Duodenal mucosa (tissue), 2 donors: ENCODE results near the gene DLGAP4.

Source experiments
- H3K27ac ChIP-seq: one replicate; pipeline ENCODE4 v1.7.0; 2013; ENCODE audit warnings: low read depth, low read length
- H3K27me3 ChIP-seq, 2 donors: one replicate each; pipeline ENCODE4 v1.7.0; 2013; ENCODE audit warnings: low read length in 2 of 2, control low read depth in 1 of 2; ENCODE audit not compliant: insufficient read depth in 2 of 2, control insufficient read depth in 1 of 2
- H3K36me3 ChIP-seq, 2 donors: one replicate each; pipeline ENCODE4 v1.7.0; 2013; ENCODE audit warnings: low read length in 2 of 2, control low read depth in 1 of 2; ENCODE audit not compliant: insufficient read depth in 2 of 2, control insufficient read depth in 1 of 2
- H3K4me1 ChIP-seq, 2 donors: one replicate each; pipeline ENCODE4 v1.7.0; 2013; ENCODE audit warnings: low read length in 2 of 2, control low read depth in 1 of 2; ENCODE audit not compliant: insufficient read depth in 2 of 2, control insufficient read depth in 1 of 2
- H3K4me3 ChIP-seq, 2 donors: one replicate each; pipeline ENCODE4 v1.7.0; 2013; ENCODE audit warnings: low read length in 2 of 2, low read depth in 1 of 2
- H3K9ac ChIP-seq, 2 donors: one replicate each; pipeline ENCODE4 v1.7.0; 2013; ENCODE audit warnings: low read length in 2 of 2, low read depth in 1 of 2
- H3K9me3 ChIP-seq, 2 donors: one replicate each; pipeline ENCODE4 v1.7.0; 2013; ENCODE audit warnings: low read length in 2 of 2, control low read depth in 1 of 2; ENCODE audit not compliant: control insufficient read depth in 1 of 2

Gene DLGAP4, protein sequence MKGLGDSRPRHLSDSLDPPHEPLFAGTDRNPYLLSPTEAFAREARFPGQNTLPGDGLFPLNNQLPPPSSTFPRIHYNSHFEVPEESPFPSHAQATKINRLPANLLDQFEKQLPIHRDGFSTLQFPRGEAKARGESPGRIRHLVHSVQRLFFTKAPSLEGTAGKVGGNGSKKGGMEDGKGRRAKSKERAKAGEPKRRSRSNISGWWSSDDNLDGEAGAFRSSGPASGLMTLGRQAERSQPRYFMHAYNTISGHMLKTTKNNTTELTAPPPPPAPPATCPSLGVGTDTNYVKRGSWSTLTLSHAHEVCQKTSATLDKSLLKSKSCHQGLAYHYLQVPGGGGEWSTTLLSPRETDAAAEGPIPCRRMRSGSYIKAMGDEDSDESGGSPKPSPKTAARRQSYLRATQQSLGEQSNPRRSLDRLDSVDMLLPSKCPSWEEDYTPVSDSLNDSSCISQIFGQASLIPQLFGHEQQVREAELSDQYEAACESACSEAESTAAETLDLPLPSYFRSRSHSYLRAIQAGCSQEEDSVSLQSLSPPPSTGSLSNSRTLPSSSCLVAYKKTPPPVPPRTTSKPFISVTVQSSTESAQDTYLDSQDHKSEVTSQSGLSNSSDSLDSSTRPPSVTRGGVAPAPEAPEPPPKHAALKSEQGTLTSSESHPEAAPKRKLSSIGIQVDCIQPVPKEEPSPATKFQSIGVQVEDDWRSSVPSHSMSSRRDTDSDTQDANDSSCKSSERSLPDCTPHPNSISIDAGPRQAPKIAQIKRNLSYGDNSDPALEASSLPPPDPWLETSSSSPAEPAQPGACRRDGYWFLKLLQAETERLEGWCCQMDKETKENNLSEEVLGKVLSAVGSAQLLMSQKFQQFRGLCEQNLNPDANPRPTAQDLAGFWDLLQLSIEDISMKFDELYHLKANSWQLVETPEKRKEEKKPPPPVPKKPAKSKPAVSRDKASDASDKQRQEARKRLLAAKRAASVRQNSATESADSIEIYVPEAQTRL

DNA sequence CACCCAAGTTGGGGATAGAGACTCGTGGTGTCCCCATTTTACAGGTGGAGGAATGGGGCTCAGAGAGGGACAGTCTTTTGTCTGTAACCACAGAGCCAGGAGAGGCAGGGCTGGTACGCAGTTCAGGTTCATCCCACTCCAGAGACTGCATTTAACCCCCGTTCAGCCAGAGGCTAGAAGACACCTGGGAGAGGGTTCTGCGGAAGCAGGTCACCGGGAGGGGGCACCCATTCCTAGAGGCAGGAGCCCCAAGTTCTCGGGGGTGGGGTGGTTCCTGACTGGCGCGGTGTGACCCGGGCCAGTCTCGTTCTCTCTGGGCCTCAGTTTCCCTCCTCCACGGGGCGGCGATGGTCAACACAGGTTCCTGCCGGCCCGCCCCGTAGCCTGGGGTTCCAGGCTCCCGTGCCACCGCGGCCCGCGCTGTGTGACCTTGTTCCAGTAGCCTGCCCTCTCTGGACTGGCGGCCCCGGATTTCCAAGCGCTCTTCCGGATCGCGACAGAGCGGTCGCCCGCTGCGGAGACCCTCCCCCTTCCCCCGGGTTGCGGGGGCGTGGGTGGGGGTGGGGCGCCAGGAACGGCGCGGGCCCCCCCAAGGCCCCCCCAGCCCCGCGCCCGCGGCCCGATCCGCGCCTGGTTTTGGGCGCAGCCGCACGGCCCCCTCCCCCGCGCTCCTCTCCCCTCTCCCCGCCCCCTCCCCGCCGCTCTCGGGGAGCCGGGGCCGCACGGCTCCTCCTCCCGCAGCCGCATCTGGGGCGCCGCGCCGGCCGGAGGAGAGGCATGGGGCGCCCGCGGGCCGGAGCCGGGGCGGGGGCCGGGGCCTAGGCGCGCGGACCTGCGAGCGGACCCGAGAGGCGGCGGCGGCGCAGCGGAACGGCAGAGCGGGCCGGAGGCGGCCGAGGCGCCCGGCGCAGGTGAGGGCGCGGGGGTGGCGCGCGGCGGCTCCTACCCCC is at the start of gene DLGAP4:
TSS of gene DLGAP4 (plus strand) at position 738 of the 950 bp plus-strand sequence. CDS start 125,379 bp downstream, outside the sequence.
- no peak within 1 kb of the TSS for H3K9ac ChIP-seq
- H3K27me3 ChIP-seq: peaks cover 68 to 72% of the 10 kb centered on the region in 2 donors
- H3K9me3 ChIP-seq: no peaks in the 10 kb centered on the region
- H3K4me1 ChIP-seq: no peaks in the 10 kb centered on the region
- no peak within 1 kb of the TSS for H3K4me3 ChIP-seq
- H3K36me3 ChIP-seq: no peaks in the 10 kb centered on the region
- no peak within 1 kb of the TSS for H3K27ac ChIP-seq

DNA sequence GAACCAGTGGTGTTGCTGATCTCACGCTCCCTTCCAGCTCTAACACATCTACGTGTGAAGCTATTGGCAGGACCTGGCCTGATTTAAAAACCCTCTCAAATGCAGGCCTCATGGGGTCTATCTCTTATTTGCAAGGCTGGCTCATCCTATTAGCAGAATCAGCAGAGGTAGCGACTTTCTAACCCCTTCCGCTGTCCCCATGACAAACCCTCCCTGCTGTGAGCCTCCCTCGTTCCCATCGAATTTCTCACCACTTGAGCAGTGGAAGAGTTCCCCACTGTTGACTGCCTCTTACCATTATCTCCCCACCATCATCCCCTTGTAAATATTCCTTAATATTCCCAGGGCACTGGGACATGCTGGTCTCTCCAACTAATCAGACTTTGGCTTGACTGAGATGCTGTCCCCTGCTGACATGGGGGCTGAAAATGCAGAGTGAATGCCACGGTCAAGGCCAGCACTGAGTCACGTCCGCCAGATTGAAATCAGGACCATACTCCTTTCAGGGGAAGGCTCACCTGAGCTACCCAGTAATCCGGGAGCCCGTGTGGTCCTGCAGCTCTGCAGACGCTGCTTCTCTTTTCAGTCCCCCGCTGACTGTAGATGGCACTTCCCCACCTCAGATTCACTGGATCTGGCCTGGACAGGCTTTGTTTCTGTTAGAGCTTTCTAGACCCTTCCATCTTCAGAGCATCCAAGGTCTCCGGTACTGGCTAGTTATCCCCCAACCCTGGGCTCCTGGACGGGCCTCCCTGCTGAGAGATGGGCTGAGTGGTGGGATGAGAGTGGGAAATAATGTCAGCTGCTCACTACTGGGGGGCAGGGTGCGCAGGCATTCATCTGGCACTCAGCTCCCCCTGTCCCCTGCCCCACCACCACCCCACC is 46.7 kb upstream of the DLGAP4 start:
- H3K4me3 ChIP-seq: no peak overlapping the region
- H3K27me3 ChIP-seq: no peaks in the 10 kb centered on the region
- no peak overlapping the region for H3K27ac ChIP-seq
- peaks cover 14 to 29% of the 10 kb centered on the region in 2 donors for H3K36me3 ChIP-seq
- H3K9ac ChIP-seq: no peak overlapping the region
- H3K9me3 ChIP-seq: no peaks in the 10 kb centered on the region
- H3K4me1 ChIP-seq: no peaks in the 10 kb centered on the region

DNA sequence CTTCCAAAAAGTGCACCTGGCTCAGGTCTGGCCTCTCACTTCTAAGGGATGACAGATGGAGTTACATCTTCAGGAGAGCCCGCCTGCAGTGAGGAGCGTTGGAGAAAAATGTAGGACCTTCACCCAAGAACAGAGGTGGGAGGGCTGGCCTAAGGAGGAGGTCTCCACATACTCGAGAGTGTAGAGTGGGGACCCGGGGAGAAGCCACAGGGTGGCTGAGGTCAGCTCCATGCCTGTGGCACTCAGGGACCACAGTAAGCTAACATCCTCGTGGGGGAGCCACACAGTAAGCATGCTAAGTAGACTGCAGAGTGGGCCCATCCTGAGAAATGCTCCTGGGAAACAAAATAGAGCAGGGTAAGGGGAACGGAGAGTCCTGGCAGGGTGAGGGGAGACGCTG is 45.8 kb upstream of the DLGAP4 start:
- Histone ChIP-seq H3K4me1 (no peaks in the 10 kb centered on the region), H3K27me3 (no peaks in the 10 kb centered on the region), H3K4me3 (no peak overlapping the region), H3K27ac (no peak overlapping the region), H3K9ac (no peak overlapping the region), H3K36me3 (peaks cover 14 to 25% of the 10 kb centered on the region in 2 donors), H3K9me3 (no peaks in the 10 kb centered on the region)

DNA sequence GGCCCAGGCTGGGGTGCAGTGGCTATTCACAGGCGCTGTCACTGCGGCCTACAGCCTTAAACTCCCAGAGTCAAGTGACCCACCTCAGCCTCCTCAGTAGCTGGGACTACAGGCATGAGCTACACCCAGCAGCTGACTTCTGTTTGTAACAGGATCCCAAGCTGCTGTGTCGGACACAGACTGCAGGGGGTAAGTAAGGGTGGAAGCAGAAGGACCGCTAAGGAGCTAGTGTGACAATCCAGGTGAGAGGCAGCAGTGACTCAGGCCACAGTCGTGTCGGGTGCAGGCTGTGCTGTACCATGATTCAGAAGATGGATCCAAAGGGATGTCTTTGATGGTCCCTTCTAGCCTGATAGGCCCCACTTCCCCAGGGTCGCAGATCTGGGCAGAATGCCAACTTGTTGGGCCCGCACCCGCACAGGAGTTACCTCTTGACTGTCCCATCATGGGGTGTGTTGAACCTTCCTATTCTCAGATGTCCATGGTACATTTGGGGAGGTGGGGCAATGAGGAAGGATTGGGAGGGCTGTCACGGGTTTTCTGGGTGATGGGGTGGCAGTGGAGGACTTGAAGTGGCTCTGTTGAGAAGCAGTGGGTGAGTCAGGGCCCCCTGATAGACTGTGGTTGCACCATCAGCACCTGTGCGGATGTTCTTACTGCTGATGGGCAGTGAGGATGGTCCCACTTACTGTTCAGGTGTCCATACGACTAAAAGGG is 44.6 kb upstream of the DLGAP4 start:
- no peak overlapping the region for H3K4me3 ChIP-seq
- no peaks in the 10 kb centered on the region for H3K27me3 ChIP-seq
- no peak overlapping the region for H3K9ac ChIP-seq
- peaks cover 11 to 13% of the 10 kb centered on the region in 2 donors for H3K36me3 ChIP-seq
- H3K9me3 ChIP-seq: no peaks in the 10 kb centered on the region
- H3K4me1 ChIP-seq: no peaks in the 10 kb centered on the region
- no peak overlapping the region for H3K27ac ChIP-seq

DNA sequence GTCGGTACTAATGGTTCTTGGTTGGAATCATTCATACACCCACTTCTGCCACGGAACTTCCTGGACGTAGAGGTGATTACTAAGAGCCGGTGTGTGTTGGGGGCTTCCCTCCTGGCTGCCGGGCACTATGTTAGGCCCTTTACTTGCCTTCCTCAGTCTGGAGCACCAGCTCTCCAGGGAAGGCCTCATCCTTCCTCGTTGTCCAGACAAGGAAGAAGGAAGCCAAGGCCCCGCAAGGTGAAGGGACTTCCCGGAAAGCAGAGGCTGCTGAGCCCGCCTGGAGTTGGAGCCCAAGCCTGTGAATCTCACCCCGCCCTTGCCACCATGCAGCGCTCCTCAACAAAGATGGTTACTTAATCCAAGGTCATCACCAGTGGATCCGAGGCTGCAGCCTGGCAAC is 43.7 kb upstream of the DLGAP4 start:
- H3K27me3 ChIP-seq: no peaks in the 10 kb centered on the region
- H3K9ac ChIP-seq: no peak overlapping the region

DNA sequence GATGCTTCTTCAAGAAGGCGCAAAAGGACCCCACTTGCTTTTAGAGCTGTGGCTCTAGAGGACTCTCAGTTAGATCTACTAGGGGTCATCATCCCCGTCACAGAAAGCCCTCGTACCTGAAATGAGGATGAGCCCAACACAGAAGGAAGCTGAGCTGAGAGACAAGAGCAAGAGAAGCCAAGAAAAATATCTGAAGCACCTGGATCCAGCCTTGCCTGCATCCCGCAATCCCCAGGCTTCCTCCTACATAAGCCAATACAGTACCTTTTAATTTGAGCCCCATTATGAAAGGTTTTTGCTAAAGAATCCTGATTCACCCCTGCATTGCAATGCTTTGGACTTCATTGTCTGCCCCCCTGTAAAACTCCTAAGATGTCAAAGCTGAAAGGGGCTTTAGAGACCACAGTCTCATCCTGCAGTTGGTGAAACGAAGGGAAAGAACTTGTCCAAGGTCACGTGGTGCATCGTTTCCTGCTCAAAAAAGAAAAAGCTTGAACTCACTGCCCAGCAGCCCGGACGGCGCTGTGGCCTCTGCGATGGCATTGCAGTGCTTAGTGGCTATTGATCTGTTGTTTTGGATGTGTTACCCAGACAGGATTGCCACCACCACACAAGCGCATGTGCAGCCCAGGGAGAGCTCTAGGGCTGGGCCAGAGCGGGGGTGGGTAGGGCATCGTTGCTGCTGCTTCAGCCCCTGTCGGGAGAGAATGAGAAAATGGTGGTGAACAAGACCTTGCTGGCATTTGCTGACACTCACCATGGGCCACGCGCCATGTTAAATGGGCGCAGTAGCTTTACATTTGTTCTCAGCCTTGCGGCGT is 41.5 kb upstream of the DLGAP4 start:
- Histone ChIP-seq H3K9ac (no peak overlapping the region), H3K4me3 (no peak overlapping the region), H3K4me1 (no peaks in the 10 kb centered on the region), H3K27me3 (no peaks in the 10 kb centered on the region), H3K9me3 (no peaks in the 10 kb centered on the region), H3K36me3 (no peaks in the 10 kb centered on the region), H3K27ac (no peak overlapping the region)

More for the DNA sequence above, 43.7 kb upstream of the DLGAP4 start:
- H3K36me3 ChIP-seq: peaks cover 6% of the 10 kb centered on the region in 2 donors
- no peaks in the 10 kb centered on the region for H3K9me3 ChIP-seq
- H3K27ac ChIP-seq: no peak overlapping the region
- no peak overlapping the region for H3K4me3 ChIP-seq
- H3K4me1 ChIP-seq: no peaks in the 10 kb centered on the region

- no peaks in the 10 kb centered on the region for H3K27me3 ChIP-seq
- H3K36me3 ChIP-seq: no peaks in the 10 kb centered on the region
- no peak overlapping the region for H3K27ac ChIP-seq
- no peaks in the 10 kb centered on the region for H3K4me1 ChIP-seq
- H3K9ac ChIP-seq: no peak overlapping the region
- H3K4me3 ChIP-seq: no peak overlapping the region
- no peaks in the 10 kb centered on the region for H3K9me3 ChIP-seq
These were observed 40.0 kb upstream of the DLGAP4 start for GRCh38 chr20:36266189-36266588.

DNA sequence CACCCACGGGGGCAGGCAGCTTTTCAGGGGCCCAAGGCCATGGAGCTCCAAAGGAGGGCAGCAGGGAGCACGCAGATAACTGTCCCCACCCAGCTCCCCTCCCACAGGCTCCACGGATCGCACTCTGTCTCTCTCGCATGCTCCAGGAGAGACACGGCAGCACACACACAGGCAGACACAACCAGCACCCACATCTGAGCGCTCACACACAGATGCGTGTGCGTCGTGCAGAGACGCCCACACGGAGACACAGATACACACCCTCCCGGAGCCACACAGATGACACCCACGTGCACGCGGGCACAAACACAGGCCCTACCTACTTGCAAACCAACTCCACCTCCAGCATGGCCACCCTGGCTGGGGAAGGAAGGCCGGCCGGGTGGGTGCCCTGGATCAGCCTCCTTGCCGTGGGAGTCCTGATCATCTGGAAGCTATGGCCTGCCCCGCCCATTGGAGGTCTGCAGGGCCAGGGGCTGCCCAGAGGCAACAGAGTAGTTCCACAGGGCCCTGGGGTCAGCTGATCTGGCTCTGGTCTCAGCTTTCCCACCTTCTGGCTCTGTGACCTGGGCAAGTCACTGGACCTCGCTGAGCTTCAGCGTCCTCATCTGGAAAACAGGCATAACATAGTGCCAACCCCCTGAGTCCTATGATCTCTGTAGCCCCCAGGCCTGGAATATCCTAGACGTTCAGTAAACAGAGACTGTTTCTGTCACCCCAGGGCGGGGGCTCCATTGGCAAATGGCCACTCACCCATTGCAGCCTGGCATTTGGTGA is 38.3 kb upstream of the DLGAP4 start:
- H3K27me3 ChIP-seq: no peaks in the 10 kb centered on the region
- no peaks in the 10 kb centered on the region for H3K9me3 ChIP-seq
- no peak overlapping the region for H3K4me3 ChIP-seq
- H3K9ac ChIP-seq: no peak overlapping the region
- H3K36me3 ChIP-seq: no peaks in the 10 kb centered on the region
- H3K27ac ChIP-seq: no peak overlapping the region
- H3K4me1 ChIP-seq: no peaks in the 10 kb centered on the region
